HG03521 (cell line): ENCODE results near the gene NTM.
"Not testable (repeated sequence)": the region's sequence is repeated elsewhere in the genome, so short reads cannot be mapped to it uniquely, and the experiment has no call there.

Source experiments
- ATAC-seq: cut with Tn5 transposase; IDR thresholded peaks from one replicate; pipeline ENCODE4 v1.9.1; 2021; ENCODE audit warnings: mild to moderate bottlenecking, moderate library complexity; ENCODE audit not compliant: unreplicated experiment

NTM gene

GRCh38 chr11:132049205-132049604 is 678.8 kb downstream of the NTM start:
- ATAC-seq: no peak

GRCh38 chr11:132050049-132050448 is 679.6 kb downstream of the NTM start:
- no peak for ATAC-seq

GRCh38 chr11:132050577-132051165 is 680.3 kb downstream of the NTM start:
- no peak for ATAC-seq

- no peak for ATAC-seq
Measured at GRCh38 chr11:132051704-132052103, 681.3 kb downstream of the NTM start.

- ATAC-seq: no peak
Measured at GRCh38 chr11:132052342-132052741, 681.9 kb downstream of the NTM start.

GRCh38 chr11:132052904-132053303 is 682.5 kb downstream of the NTM start:
- no peak for ATAC-seq

GRCh38 chr11:132054822-132055221 is 684.4 kb downstream of the NTM start:
- ATAC-seq: no peak

GRCh38 chr11:132055296-132055695 is 684.9 kb downstream of the NTM start:
- no peak for ATAC-seq

GRCh38 chr11:132056689-132057088 is 686.3 kb downstream of the NTM start:
- no peak for ATAC-seq

GRCh38 chr11:132057266-132057665 is 686.9 kb downstream of the NTM start:
- ATAC-seq: no peak

- ATAC-seq: no peak
Measured at GRCh38 chr11:132058211-132058772, 687.9 kb downstream of the NTM start.

- ATAC-seq: no peak
Measured at GRCh38 chr11:132060567-132060966, 690.2 kb downstream of the NTM start.

- ATAC-seq: no peak
Measured at GRCh38 chr11:132062031-132062430, 691.6 kb downstream of the NTM start.

GRCh38 chr11:132062541-132062940 is 692.1 kb downstream of the NTM start:
- no peak for ATAC-seq

GRCh38 chr11:132064987-132065620 is 694.7 kb downstream of the NTM start:
- ATAC-seq: no peak

GRCh38 chr11:132068556-132068955 is 698.1 kb downstream of the NTM start:
- no peak for ATAC-seq

GRCh38 chr11:132069593-132069992 is 699.2 kb downstream of the NTM start:
- not testable (repeated sequence) for ATAC-seq

GRCh38 chr11:132070907-132071306 is 700.5 kb downstream of the NTM start:
- not testable (repeated sequence) for ATAC-seq

GRCh38 chr11:132072044-132072857 is 701.8 kb downstream of the NTM start:
- ATAC-seq: no peak

- ATAC-seq: no peak
Measured at GRCh38 chr11:132072858-132073211, 702.4 kb downstream of the NTM start.

- no peak for ATAC-seq
Measured at GRCh38 chr11:132073787-132074186, 703.4 kb downstream of the NTM start.

- ATAC-seq: no peak
Measured at GRCh38 chr11:132075447-132075846, 705.0 kb downstream of the NTM start.
